MG63 (cell line): Measurements from ENCODE around the gene NKAIN2. TPM values are rescaled to one million over a fixed set of nuclear protein-coding genes. Genes with fewer than 3 reads are reported as not detected.

Source experiments
- DNase-seq: peaks from one replicate; pipeline ENCODE4 v3.0.0-alpha.2; 2020
- H3K27me3 ChIP-seq: fragments of 250-450 bp; sonication (Bioruptor Pico); 2 replicates; pipeline ENCODE4 v1.5.1; 2020; ENCODE audit warnings: mild to moderate bottlenecking, moderate library complexity
- H3K36me3 ChIP-seq: fragments of 250-450 bp; sonication (Bioruptor Pico); 2 replicates; pipeline ENCODE4 v1.5.1; 2020; ENCODE audit warnings: mild to moderate bottlenecking, moderate library complexity
- H3K4me3 ChIP-seq: fragments of 250-450 bp; sonication (Bioruptor Pico); 2 replicates; pipeline ENCODE4 v1.5.1; 2020; ENCODE audit warnings: mild to moderate bottlenecking, moderate library complexity
- H3K9me3 ChIP-seq: fragments of 250-450 bp; sonication (Bioruptor Pico); 2 replicates; pipeline ENCODE4 v1.5.1; 2020; ENCODE audit warnings: mild to moderate bottlenecking, moderate library complexity
- total RNA-seq: library from RNA; depleted of rRNA; stranded (reverse); fragments of >200 nt; shearing (Covaris generic); gene quantifications from 2 replicates; pipeline ENCODE4 v1.2.3, GENCODE V29; 2014; ENCODE audit warnings: low replicate concordance

The NKAIN2 gene
- total RNA-seq, 1 experiment from 2014 or later = not detected

DNA sequence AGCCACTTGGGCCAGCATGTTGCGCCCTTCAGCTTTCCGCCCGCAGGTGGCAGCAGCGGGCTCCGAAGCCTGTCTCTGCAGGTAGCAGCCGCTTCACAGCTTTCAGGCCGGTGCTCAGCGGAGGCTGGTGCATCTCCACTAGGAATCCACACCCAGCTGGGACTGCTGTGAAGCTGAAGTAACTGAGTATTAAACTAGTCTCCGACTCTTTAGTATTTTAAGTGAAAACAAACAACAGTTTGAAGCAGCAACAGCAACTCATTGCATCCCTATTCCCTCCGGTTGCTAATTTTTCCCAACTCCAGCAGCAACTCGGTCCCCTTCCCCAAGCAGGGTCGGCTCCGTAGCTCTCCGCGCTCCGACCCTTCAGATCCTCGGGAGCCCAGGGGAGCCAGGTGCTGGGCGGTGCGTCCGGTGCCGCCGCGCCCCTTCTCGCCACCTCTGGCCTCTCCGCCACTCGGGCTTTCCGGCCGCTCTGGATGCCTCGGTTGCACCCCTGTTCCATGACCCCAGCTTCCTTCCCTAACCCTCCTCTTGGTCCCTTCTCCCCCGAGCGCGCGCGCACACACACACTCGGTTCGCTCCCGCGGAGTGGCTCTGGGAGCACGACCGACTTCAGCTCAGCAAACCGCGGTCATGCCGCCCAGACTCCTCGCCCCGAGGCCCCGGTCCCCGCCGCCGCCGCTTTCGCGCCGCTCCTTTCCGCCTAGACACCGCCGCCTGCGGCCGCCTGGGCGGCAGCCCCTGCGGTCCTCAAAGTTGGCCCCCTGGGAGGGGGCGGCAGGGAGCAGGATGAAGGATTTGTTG, 765 bp upstream of the NKAIN2 start:
- peak; percentile 73 for DNase-seq
- peak overlapping the region; percentile 30 for H3K4me3 ChIP-seq
- H3K9me3 ChIP-seq = no peaks in the 10 kb centered on the region
- H3K36me3 ChIP-seq = no peaks in the 10 kb centered on the region
- H3K27me3 ChIP-seq = peaks cover 39% of the 10 kb centered on the region

DNA sequence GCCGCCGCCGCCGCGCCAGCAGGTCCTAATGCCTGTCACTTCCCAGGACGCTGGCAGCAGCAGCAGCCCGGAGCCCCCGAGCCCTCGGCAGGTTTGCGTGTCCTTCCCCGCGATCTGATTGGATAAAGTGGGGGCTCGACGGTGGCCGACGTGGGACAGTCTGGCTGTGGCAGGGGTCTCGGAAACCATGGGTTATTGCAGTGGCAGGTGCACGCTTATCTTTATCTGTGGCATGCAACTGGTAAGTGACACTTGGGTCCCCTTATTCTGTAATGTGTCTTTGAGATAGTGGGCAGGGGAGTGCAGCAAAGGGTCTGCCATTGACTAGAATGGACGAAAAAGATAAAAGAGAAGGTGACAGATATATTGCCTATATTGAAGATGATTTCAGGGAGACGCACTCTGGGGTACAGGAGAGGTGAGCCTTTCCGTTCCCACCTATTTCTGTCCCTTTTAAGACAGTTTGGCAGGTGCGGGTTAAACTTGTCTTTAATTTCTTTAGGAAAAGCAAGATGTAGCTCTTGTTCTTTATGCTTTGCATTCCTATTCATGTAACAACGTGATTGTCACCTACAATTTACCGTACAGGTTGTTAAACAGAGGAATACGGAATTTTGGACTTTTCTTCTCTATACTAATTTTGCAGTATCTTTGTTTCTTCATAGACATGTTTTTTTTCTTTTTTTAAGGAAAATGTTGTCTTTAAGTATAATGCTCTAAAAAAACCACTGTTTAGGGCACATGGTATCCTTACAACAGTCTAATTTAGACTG, 535 bp downstream of the NKAIN2 start:
- DNase-seq = no peak
- Histone ChIP-seq H3K27me3 (peaks cover 41% of the 10 kb centered on the region), H3K4me3 (no peak overlapping the region; the same call in 1 of the 2 replicates), H3K9me3 (no peaks in the 10 kb centered on the region), H3K36me3 (no peaks in the 10 kb centered on the region)

DNA sequence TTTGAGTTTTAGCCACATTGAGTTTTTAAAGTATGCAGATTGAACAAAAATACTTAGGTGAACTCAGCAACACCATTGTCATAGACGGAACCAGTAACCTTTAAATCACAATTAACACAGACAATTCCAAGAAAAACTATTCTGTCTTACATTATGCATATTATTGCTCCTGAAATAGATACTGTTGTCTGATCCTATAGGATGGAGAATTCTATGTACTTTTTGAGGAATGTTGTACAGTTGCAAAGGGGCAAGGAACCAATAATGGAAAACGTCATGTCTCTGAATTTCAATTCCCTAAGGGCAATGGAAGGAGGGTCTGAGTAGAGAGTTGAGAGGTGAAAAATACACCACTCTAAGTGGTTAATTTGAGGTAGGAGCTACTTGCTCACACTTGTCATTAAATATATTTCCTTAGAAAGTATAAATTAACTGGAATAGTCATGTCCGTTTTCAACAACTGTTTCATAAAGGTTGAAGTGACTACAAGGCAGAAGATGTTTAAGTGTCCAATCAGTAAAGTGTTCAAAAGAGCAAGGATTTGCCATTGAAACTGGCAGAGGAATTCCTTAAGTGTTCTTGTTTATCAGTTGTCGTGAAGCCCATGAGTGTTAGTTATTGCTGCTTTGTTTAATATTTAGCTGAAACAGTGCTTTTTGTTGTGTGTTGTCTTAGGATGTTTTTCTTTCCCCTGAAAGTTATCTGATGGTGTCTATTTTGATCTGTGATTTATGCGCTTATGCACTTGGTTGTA, 1.3 kb downstream of the NKAIN2 start:
- Histone ChIP-seq H3K27me3 (peaks cover 41% of the 10 kb centered on the region), H3K4me3 (no peak overlapping the region), H3K9me3 (no peaks in the 10 kb centered on the region), H3K36me3 (no peaks in the 10 kb centered on the region)
- no peak for DNase-seq

DNA sequence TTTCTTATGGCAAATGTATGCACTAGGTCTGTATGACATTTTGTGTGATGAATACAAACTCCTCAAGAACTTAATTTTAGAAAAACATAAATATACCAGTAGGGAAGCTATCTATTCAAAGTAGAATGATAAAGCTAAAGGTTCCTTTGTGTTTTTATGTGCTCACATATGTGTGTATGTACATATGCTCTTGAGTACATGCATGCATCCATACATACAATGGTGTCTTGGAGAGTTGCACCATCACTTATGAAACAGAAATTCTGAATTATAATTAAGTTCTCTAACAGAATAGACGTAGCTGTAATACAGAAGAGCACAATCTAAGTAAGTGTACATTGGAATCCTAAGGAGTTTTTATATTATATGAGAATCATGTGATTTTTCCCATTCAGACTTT, 2.3 kb downstream of the NKAIN2 start:
- H3K36me3 ChIP-seq = no peaks in the 10 kb centered on the region
- H3K27me3 ChIP-seq = peaks cover 41% of the 10 kb centered on the region
- H3K4me3 ChIP-seq = no peak overlapping the region
- no peaks in the 10 kb centered on the region for H3K9me3 ChIP-seq
- DNase-seq = no peak

DNA sequence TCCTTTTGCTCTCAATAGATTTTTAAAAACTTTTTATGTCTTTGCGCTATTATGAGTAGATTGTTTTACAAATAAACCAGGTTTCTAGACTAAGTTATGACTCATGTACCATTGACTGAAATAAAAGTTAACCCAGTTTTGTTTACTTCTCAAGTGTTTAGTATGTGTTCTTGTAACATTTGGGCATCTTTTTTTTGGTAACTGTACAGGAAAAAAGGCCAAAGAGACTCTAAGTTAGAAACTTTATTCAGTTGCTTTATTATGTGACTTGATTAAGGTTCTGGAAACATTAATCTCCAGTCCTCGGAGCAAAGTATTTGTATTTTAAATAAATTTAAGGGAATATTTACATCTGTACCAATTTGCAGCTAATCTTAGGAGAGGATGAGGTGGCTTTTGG, 2.9 kb downstream of the NKAIN2 start:
- H3K9me3 ChIP-seq = no peaks in the 10 kb centered on the region
- no peak for DNase-seq
- H3K36me3 ChIP-seq = no peaks in the 10 kb centered on the region
- peaks cover 41% of the 10 kb centered on the region for H3K27me3 ChIP-seq
- no peak overlapping the region for H3K4me3 ChIP-seq

DNA sequence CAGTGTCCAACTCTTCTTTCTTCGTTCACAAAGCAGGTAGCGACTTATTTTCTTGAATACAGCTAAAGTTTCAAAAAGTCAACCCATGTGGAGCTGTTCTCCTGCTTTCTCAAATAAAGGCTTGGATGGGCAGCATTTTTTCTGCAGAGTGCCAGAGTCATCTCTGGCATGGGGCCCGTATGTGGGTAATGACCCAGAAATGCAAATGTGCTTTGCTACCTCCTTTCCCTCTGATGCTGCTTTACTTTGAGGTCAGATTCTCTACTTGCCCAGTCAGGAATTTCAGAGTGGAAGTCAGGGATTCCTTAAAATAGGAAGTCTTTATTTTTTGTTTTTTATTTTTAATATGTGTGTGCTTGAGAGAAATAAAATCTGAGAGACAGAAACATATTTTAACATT, 4.9 kb downstream of the NKAIN2 start:
- no peaks in the 10 kb centered on the region for H3K9me3 ChIP-seq
- H3K27me3 ChIP-seq = peaks cover 38% of the 10 kb centered on the region

DNA sequence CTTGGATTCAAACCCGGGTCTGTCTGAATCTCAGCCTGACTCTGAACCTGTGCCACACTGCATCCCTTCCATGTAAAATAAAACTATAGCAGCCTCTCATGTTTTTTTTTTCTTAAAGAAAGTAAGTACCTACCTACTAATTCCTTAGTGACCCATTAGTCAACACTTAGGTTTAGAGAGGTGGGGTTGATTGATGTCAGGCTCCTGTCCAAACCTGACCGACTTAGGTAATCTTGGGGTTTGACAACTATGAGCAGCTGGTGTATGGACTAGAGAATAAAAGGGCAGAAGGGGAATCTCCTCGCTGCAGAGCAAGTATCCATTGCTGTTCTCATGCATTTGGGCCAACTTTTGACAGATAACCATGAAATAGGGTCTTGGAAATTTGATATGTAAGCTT, 6.5 kb downstream of the NKAIN2 start:
- Histone ChIP-seq H3K4me3 (no peak overlapping the region), H3K9me3 (no peaks in the 10 kb centered on the region), H3K36me3 (no peaks in the 10 kb centered on the region), H3K27me3 (peaks cover 25% of the 10 kb centered on the region)
- DNase-seq = no peak

More for the DNA sequence above, 4.9 kb downstream of the NKAIN2 start:
- H3K4me3 ChIP-seq = no peak overlapping the region
- DNase-seq = no peak
- no peaks in the 10 kb centered on the region for H3K36me3 ChIP-seq

DNA sequence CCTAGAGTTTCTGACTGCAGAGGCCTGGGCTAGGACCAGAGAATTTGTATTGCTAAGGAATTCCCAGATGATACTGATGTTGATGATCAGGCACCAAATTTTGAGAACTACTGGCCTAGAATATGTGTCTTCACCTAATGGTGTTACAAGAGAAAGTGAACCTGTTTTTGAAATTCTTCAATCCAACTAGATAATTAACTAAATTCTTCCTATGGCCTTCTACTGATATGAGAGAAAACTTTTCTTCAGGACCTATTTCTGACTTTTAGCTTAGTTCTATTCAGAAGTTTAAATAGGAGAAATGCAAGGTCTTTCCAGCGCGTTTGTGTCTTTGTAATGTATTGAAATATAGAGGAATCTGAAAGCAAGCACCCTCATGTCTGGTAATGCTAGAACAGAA, 7.3 kb downstream of the NKAIN2 start:
- no peak for DNase-seq
- Histone ChIP-seq H3K36me3 (no peaks in the 10 kb centered on the region), H3K9me3 (no peaks in the 10 kb centered on the region), H3K27me3 (peaks cover 18% of the 10 kb centered on the region), H3K4me3 (no peak overlapping the region)

DNA sequence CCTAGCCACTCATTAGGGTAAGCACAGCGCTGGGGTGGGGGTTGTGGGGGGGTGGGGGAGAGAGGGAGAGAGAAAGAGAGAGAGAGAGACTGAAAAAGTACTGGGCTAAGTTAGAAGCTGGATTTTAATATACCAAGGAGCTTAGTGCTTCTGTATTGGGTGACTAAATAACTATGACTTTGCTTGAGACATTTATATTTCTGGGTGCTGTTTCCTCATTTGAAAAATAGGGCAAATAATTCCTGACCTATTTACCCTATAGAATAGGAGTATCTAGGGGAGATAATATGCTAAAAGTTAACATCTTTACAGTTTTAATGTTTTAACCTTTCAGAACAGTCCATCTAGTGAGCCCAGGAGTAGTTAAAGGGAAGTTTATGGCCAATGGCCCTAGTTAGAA, 7.7 kb downstream of the NKAIN2 start:
- Histone ChIP-seq H3K36me3 (no peaks in the 10 kb centered on the region), H3K4me3 (no peak overlapping the region), H3K9me3 (no peaks in the 10 kb centered on the region), H3K27me3 (peaks cover 13% of the 10 kb centered on the region)
- DNase-seq = no peak

DNA sequence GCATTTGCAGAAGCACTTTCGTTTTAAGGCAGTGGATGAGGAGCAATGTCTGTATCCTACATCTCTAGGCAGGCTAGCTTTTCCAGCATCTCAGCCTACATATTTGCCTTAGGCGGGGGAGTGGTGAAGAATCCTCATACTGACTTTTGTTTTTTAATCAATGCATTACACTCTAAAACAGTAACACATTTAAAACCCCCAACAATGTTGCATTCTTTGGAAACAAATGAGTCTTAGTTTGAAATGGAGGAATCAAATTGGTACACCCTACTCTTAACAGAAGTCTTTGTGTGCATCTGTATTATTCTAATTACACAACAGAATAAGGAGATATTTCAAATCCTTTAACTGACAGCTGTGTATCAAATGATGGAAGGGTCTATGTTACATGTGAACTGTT, 9.0 kb downstream of the NKAIN2 start:
- Histone ChIP-seq H3K9me3 (no peaks in the 10 kb centered on the region), H3K4me3 (no peak overlapping the region), H3K36me3 (no peaks in the 10 kb centered on the region), H3K27me3 (peaks cover 4% of the 10 kb centered on the region)
- DNase-seq = no peak

DNA sequence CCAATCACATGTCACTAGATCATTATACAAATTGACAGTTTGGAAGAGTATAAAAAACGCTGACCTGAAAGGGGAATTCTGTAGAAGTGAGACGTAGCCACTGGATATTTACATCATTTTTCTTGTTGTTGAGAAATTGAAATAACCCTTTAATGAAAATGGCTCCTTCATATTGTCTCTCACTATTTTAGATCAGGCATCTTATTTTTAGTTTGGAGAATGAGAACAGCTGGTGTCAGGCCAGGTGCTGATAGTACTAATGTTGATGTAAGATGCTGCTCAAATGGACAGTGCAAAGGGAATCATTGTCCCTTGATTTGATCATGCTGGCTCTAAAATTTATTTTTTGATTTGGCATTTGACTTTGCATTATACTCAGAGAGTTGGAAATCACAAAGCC, 17.4 kb downstream of the NKAIN2 start:
- no peaks in the 10 kb centered on the region for H3K36me3 ChIP-seq
- H3K27me3 ChIP-seq = no peaks in the 10 kb centered on the region
- no peak for DNase-seq
- no peak overlapping the region for H3K4me3 ChIP-seq
- no peaks in the 10 kb centered on the region for H3K9me3 ChIP-seq

DNA sequence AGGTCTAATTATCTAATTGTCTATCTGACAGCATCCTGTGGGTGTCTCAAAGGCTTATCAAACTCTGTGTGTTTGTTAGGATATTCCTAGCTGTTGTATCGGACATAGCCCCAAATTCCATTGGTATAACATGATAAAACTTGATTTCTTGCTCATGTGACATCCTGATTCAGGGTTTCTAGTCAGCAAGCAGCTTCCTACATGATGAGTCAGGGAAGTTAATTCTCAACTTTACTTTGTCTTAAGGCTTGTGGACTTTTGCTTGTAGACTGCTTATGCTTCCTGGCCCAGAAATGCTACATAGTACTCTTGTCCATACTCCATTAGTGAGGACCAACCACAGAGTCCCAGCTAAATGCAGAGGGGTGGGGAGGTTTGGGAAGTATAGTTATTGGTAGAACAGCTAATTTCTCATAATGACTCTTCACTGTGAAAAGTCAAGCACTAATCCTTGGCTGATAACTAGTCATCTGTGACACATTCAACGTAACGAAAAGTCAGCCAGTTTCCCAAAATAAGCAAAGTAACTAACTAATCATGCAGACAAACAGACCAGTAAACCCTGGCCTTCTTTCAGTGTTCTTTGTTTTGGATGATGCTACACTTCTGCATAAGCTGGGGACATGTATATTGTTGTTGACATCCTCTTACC, 25.8 kb downstream of the NKAIN2 start:
- no peaks in the 10 kb centered on the region for H3K36me3 ChIP-seq
- no peaks in the 10 kb centered on the region for H3K27me3 ChIP-seq
- H3K4me3 ChIP-seq = no peak overlapping the region
- DNase-seq = no peak
- no peaks in the 10 kb centered on the region for H3K9me3 ChIP-seq

DNA sequence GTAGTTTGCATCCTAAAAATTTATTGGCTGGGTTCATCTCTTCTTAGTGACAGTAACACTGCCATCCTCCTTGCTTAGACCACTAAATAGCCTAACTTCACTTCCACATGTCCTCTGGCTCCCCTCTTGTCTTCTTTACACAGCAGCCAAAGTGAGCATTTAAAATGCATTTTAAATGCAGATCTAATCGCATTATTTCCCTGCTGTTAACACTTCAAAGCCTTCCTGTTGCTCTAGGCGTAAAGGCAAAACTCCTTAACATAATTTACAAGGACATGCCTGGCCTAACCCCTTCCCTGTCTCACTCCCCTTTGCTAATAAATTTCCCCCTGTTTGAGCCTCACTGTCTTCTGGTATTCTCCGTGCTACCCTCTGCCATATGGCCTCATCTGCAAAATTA, 26.5 kb downstream of the NKAIN2 start:
- DNase-seq = no peak
- Histone ChIP-seq H3K4me3 (no peak overlapping the region), H3K36me3 (no peaks in the 10 kb centered on the region), H3K9me3 (no peaks in the 10 kb centered on the region), H3K27me3 (no peaks in the 10 kb centered on the region)

DNA sequence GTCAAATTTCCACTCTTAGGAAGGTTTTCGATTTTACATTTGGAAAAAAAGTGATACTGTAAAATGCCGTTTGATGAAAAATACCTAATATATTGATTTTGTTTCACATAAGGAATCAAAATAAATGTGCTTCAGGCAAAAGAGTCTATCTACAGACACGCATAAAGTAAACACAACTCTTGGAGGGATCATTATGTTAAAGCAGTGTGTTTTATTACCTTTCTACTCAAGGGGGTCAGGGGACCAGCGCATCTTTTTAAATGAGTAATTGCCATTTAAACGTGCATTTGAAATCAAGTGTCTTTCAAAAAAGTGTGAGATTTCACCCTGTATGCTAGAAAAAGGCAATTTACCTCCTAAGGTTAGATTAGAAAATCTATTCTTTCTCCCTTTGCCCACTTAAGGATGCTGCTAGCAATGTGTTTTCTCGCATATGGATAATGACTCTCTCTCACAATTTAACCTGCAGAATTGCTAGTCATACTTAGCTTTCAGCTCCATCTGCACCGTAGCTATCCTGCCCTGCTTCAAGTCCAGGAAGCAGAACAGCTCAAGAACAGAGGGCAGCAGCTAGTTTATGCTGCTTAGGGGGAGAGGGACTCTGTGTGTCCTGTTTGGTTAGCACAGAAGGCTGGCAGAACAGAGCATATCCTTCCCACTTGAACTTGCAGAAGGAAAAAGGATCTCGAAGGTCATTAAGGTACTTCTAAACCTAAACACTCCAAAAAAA, 35.0 kb downstream of the NKAIN2 start:
- DNase-seq = no peak
- Histone ChIP-seq H3K4me3 (no peak overlapping the region), H3K27me3 (no peaks in the 10 kb centered on the region; the same call in 1 of the 2 replicates), H3K9me3 (no peaks in the 10 kb centered on the region), H3K36me3 (no peaks in the 10 kb centered on the region)

DNA sequence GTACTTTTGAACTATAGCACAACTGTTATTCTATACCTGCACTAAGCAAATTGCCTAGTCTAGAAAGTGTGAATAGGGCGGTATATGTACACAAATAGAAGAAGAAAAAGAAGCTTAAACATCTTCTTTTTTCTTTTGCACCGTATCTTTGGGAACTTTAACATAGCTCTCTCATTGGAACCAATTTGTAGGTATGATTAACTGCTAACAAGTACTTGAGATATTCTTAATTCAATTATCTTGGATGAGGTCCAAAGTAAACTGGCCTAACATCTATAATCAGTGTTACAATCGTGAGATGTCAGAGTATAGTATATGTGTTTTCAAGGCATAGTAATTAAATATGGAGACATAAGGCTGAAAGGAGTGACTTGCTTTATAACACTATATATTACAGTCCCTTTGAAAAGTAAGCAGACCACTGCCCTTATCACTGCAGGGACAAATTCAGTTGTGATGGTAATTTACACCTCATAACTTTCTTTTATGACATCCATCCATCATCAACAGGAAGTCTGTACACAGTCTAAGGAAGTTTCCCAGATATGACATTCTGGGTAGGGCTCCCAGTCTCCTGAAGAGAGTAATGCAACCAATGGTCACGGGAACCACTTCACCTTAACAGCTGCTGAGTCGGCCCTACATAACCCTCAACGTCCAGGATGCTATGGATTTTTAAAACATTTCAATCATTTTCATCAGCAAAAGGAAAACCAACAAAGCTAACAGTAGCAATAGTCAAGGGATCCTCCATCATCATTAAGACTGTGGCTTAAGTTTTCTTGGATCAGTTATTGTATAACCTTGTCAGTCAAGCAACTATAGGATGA, 37.6 kb downstream of the NKAIN2 start:
- peaks cover 2% of the 10 kb centered on the region; the same call in 1 of the 2 replicates for H3K27me3 ChIP-seq

More for the DNA sequence above, 37.6 kb downstream of the NKAIN2 start:
- Histone ChIP-seq H3K36me3 (no peaks in the 10 kb centered on the region), H3K4me3 (no peak overlapping the region), H3K9me3 (no peaks in the 10 kb centered on the region)
- DNase-seq = no peak
